Muscle layer of duodenum (tissue), 2 donors: ENCODE results near the gene PRDM16.

Experiments
- H3K27ac ChIP-seq: one replicate; pipeline ENCODE4 v1.7.0; 2013; ENCODE audit warnings: mild to moderate bottlenecking, low read length
- H3K27me3 ChIP-seq: one replicate; pipeline ENCODE4 v1.7.0; 2013; ENCODE audit warnings: low read depth, mild to moderate bottlenecking, control low read depth, low read length
- H3K36me3 ChIP-seq, 2 donors: one replicate each; pipeline ENCODE4 v1.7.0; 2013; ENCODE audit warnings: low read length in 2 of 2, control low read depth in 1 of 2, mild to moderate bottlenecking in 1 of 2; ENCODE audit not compliant: insufficient read depth in 2 of 2, control insufficient read depth in 1 of 2
- H3K4me1 ChIP-seq, 2 donors: one replicate each; pipeline ENCODE4 v1.7.0; 2013; ENCODE audit warnings: low read length in 2 of 2, mild to moderate bottlenecking in 2 of 2, control low read depth in 1 of 2, moderate library complexity in 1 of 2; ENCODE audit not compliant: insufficient read depth in 2 of 2, control insufficient read depth in 1 of 2
- H3K4me3 ChIP-seq, 2 donors: one replicate each; pipeline ENCODE4 v1.7.0; 2013; ENCODE audit warnings: low read length in 2 of 2, low read depth in 1 of 2, mild to moderate bottlenecking in 1 of 2
- H3K9me3 ChIP-seq, 2 donors: one replicate each; pipeline ENCODE4 v1.7.0; 2013; ENCODE audit warnings: low read length in 2 of 2, control low read depth in 1 of 2, mild to moderate bottlenecking in 1 of 2; ENCODE audit not compliant: control insufficient read depth in 1 of 2
- donor health status: healthy.

Gene PRDM16

DNA sequence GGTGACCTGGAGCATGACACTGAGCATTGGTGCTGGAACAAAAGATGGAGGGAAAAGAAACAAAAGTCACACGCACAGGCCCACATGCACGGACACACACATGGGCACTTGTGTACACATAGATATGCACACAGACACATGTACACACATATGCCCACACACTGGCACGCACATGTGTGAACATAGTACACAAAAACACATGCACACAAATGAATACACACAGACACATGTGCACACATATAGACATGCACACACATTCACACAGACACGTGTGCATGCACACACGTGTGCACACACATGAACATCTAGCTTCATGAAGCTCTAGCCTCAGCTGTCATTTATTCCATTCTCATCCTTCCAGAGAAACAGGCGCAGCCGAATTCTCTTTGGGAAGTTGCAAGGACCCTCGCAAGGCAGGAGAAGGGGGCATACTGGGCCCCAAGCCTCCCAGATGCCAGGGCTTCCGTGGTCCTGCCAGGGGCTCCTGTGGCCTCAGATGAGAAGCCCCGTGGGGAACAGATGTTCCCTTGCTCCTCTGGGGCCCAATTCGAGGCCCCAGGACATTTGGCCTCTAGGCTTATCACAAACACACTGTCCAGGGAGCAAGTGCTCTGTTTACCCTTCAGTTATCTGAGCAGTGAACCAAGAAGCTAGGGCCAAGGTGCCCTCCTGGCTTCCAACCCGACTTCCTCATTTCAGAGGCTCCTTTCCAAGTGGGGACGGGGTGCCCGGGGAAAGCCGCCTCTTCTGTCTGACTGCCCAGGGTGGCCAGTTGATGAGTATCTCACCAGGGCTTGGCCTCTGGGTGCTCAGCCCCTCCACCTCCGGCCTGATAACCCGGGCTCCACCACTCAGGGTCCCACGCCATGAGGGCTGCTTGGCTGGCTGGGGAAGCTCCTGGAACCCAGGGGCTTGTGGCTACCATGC is 269.1 kb downstream of the PRDM16 start:
- Histone ChIP-seq H3K27me3 (peaks cover 5% of the 10 kb centered on the region), H3K36me3 (no peaks in the 10 kb centered on the region), H3K4me3 (no peak overlapping the region), H3K27ac (no peak overlapping the region), H3K4me1 (no peaks in the 10 kb centered on the region), H3K9me3 (peaks cover under 1 to 3% of the 10 kb centered on the region in 2 donors)

GRCh38 chr1:3338725-3339070 is 269.7 kb downstream of the PRDM16 start:
- Histone ChIP-seq H3K27ac (no peak overlapping the region), H3K9me3 (peaks cover 5% of the 10 kb centered on the region in 2 donors), H3K27me3 (no peaks in the 10 kb centered on the region), H3K4me3 (no peak overlapping the region), H3K4me1 (no peaks in the 10 kb centered on the region), H3K36me3 (no peaks in the 10 kb centered on the region)

GRCh38 chr1:3339856-3340255 is 270.9 kb downstream of the PRDM16 start:
- Histone ChIP-seq H3K36me3 (no peaks in the 10 kb centered on the region), H3K4me3 (no peak overlapping the region), H3K27ac (no peak overlapping the region), H3K27me3 (no peaks in the 10 kb centered on the region), H3K9me3 (peaks cover 5 to 12% of the 10 kb centered on the region in 2 donors), H3K4me1 (no peaks in the 10 kb centered on the region)

GRCh38 chr1:3340548-3341235 is 271.7 kb downstream of the PRDM16 start:
- H3K36me3 ChIP-seq, result no peaks in the 10 kb centered on the region
- H3K9me3 ChIP-seq, result peaks cover 5 to 13% of the 10 kb centered on the region in 2 donors
- no peaks in the 10 kb centered on the region for H3K4me1 ChIP-seq
- no peak overlapping the region for H3K27ac ChIP-seq
- H3K27me3 ChIP-seq, result no peaks in the 10 kb centered on the region
- H3K4me3 ChIP-seq, result no peak overlapping the region

DNA sequence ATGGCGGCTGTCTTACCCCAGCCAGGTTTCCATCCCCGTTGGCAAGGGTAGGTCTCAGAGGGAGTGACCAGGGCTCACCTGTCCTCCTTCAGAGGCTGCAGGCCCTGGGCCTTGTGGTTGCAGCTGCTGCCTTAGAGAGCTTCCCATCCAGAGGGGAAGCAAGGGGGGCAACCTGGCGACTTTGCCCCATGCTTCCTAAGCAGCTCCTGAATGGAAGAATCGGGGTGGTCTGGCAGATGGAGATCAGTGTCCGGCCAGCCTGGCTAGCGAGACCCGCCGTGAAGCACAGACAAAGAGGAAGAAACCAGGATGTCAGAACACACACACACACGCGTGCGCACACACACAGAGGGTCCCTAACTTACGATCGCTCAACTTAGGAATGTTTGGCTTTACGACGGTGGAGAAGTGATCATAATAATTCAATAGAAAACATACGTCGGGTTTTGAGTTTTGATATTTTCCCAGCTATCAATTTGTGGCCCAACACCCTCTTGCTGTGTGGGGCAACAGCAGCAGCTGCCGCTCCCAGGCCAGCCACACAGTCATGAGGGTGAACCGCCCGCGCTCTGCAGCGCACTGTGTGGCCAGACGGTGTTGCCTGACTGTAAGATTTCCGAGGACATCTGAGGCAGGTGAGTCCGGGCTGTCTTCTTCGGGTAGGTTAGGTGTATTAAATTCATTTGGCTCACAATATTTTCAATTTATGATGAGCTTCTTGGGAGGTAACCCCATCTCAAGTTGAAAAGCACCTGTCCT is 272.4 kb downstream of the PRDM16 start:
- H3K9me3 ChIP-seq, result peaks cover 5 to 13% of the 10 kb centered on the region in 2 donors
- no peaks in the 10 kb centered on the region for H3K36me3 ChIP-seq
- no peaks in the 10 kb centered on the region for H3K27me3 ChIP-seq
- no peaks in the 10 kb centered on the region for H3K4me1 ChIP-seq
- no peak overlapping the region for H3K4me3 ChIP-seq
- no peak overlapping the region for H3K27ac ChIP-seq

GRCh38 chr1:3342960-3343359 is 274.0 kb downstream of the PRDM16 start:
- H3K36me3 ChIP-seq, result no peaks in the 10 kb centered on the region
- no peaks in the 10 kb centered on the region for H3K4me1 ChIP-seq
- no peaks in the 10 kb centered on the region for H3K27me3 ChIP-seq
- peaks cover 5 to 13% of the 10 kb centered on the region in 2 donors for H3K9me3 ChIP-seq
- H3K4me3 ChIP-seq, result no peak overlapping the region
- no peak overlapping the region for H3K27ac ChIP-seq

- Histone ChIP-seq H3K9me3 (peaks cover 5 to 13% of the 10 kb centered on the region in 2 donors), H3K4me1 (no peaks in the 10 kb centered on the region), H3K4me3 (no peak overlapping the region), H3K27me3 (no peaks in the 10 kb centered on the region), H3K36me3 (no peaks in the 10 kb centered on the region), H3K27ac (no peak overlapping the region)
Measured at GRCh38 chr1:3344395-3344794, 275.4 kb downstream of the PRDM16 start.

DNA sequence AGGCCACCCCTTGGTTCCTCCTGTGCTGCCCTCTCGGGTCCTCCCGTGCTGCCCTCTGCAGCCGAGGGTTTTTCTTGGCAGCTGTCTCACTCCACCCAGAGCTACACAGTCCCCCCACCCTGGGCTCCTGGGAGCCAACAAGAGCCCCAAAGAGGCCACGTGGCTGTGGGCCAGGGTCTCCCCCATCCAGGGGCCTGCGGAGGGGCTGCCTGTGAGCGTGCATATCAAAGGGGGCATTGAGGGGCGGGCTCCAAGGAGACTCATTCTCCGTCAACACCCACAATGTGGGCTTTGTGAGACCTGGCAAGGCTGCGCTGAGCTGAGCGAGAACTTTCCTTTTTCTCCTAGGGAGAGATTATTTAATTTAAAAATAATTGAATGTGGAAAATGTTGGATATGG is 276.8 kb downstream of the PRDM16 start:
- Histone ChIP-seq H3K4me3 (no peak overlapping the region), H3K4me1 (peaks cover 0 to 11% of the 10 kb centered on the region in 2 donors), H3K9me3 (peaks cover 5 to 13% of the 10 kb centered on the region in 2 donors), H3K36me3 (no peaks in the 10 kb centered on the region), H3K27me3 (no peaks in the 10 kb centered on the region), H3K27ac (no peak overlapping the region)

- H3K27me3 ChIP-seq, result no peaks in the 10 kb centered on the region
- peaks cover 5 to 13% of the 10 kb centered on the region in 2 donors for H3K9me3 ChIP-seq
- no peaks in the 10 kb centered on the region for H3K36me3 ChIP-seq
- H3K4me1 ChIP-seq, result peaks cover 0 to 14% of the 10 kb centered on the region in 2 donors
- H3K27ac ChIP-seq, result no peak overlapping the region
- no peak overlapping the region for H3K4me3 ChIP-seq
Measured at GRCh38 chr1:3346478-3346877, 277.5 kb downstream of the PRDM16 start.

- H3K27ac ChIP-seq, result no peak overlapping the region
- peaks cover 5 to 13% of the 10 kb centered on the region in 2 donors for H3K9me3 ChIP-seq
- H3K4me3 ChIP-seq, result no peak overlapping the region
- H3K27me3 ChIP-seq, result no peaks in the 10 kb centered on the region
- peaks cover 0 to 23% of the 10 kb centered on the region in 2 donors for H3K4me1 ChIP-seq
- H3K36me3 ChIP-seq, result no peaks in the 10 kb centered on the region
Measured at GRCh38 chr1:3347257-3348020, 278.4 kb downstream of the PRDM16 start.
